Measurements from ENCODE around the gene RAD51AP1. TPM values are rescaled to one million over a fixed set of nuclear protein-coding genes. Genes with fewer than 3 reads are reported as not detected.
A peak's percentile ranks its signal among the peaks of the same experiment; 100 is the strongest.

RAD51AP1 gene
- polyA plus RNA-seq, 1 of the 3 experiments (the other 2 are of a cell fraction), result 6.0 TPM

DNA sequence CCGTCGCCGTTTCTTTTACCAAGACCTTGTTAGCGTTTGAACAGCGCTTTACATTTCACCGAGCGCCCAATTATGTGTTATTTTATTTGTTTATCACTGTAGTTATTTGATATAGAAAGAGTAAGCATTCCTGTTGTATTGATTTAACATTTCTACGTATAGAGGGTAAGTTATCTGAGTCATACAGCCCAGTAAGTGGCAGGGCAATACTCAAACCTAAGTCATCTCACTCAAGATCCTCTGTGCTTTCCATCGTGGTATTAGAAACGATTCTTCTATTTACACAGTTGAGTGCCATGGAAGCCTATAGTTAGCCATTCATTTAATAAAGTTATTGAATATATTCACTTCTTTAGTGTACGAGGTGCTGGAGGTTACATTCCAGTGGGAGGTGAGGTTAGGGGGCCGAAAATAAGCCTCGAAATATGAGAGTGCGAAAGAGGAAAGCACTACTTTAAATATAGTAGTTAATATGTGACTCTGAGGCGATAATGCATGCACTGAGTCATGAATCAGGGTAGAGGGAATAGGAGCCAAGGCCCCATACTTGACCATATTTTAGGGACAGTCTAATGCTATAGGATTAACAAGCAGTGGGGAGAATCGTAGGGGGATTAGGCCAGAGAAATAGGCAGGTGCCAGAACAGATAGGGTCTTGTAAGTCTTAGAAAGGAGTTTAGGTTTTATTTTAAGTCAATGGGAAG, 629 bp downstream of the RAD51AP1 start:
- H3K4me1 ChIP-seq (ENCODE audit: control insufficient read depth in 1 of 2, insufficient read depth in 2 of 2, low read depth in 1 of 2, low read length in 1 of 2), result peaks cover 6 to 17% of the 10 kb centered on the region in 2 experiments
- H3K27me3 ChIP-seq (ENCODE audit: insufficient read depth), result no peaks in the 10 kb centered on the region
- H4K20me1 ChIP-seq (ENCODE audit: insufficient read depth), result no peaks in the 10 kb centered on the region
- POLR2A ChIA-PET, result no interaction called here
- H3K9ac ChIP-seq, result peak overlapping the region; percentile 93
- H3K4me2 ChIP-seq, result peak overlapping the region; percentile 90
- H3K36me3 ChIP-seq (replicated peaks in 1 of 2; ENCODE audit: control insufficient read depth in 1 of 2, insufficient read depth in 2 of 2, low read length in 1 of 2), result peaks cover 23 to 26% of the 10 kb centered on the region in 2 experiments
- no peaks in the 10 kb centered on the region for H3K9me2 ChIP-seq
- H2AFZ ChIP-seq (ENCODE audit: low read depth), result peak overlapping the region; percentile 94
- no peak for DNase-seq
- no peak for TF ChIP-seq JUND (IDR thresholded peaks at IDR 0.05)
- TF ChIP-seq RXRA (IDR thresholded peaks at IDR 0.05; ENCODE audit: borderline replicate concordance, low read depth), result no peak
- TF ChIP-seq ELF1 (IDR thresholded peaks at IDR 0.05), result no peak
- WGBS (ENCODE audit: low lambda C conversion rate), result 2% methylated on average over 16 of the region's 16 CpGs
- no peaks in the 10 kb centered on the region for H3K9me3 ChIP-seq
- H3K27ac ChIP-seq (ENCODE audit: low read depth in 2 of 2, low read length in 1 of 2), result peak overlapping the region; percentile 28 to 88; a peak in 2 of 4 replicates
- peak overlapping the region; percentile 92 to 99 for H3K4me3 ChIP-seq (ENCODE audit: low read depth in 2 of 2, low read length in 1 of 2)
- peaks cover 74% of the 10 kb centered on the region for H3K79me2 ChIP-seq (ENCODE audit: insufficient read depth)
- peaks cover 3% of the 10 kb centered on the region for H3F3A ChIP-seq (replicated peaks; ENCODE audit: insufficient read depth)
- CTCF ChIA-PET, result no interaction called here

DNA sequence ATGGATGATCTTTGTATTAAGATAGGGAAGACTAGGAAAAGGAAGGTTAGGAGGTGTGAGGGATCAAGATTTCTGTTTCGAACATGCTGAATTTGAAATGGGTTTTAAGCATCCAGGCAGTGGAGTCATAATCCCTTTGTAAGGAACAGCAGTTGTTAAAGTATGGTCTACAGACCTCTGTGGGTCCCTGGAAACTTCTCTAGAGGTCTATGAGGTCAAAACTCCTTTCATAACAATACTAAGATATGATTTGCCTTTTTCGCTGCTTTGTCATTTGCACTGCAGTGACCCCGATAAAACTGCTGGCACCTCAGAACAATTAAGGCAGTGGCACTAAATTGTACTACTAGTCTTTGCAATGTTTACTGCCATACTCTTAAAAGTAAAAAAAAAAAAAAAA, 1.5 kb downstream of the RAD51AP1 start:
- DNase-seq, result no peak
- TF ChIP-seq SIN3A (IDR thresholded peaks at IDR 0.05; ENCODE audit: borderline replicate concordance, low read depth, low read length) (no peak), JUND (IDR thresholded peaks at IDR 0.05) (no peak)
- no peaks in the 10 kb centered on the region for H3K27me3 ChIP-seq (ENCODE audit: insufficient read depth)
- no peaks in the 10 kb centered on the region for H4K20me1 ChIP-seq (ENCODE audit: insufficient read depth)
- peaks cover 3% of the 10 kb centered on the region for H3F3A ChIP-seq (replicated peaks; ENCODE audit: insufficient read depth)
- H3K4me1 ChIP-seq (ENCODE audit: control insufficient read depth in 1 of 2, insufficient read depth in 2 of 2, low read depth in 1 of 2, low read length in 1 of 2), result peaks cover 6 to 17% of the 10 kb centered on the region in 2 experiments
- H3K9me3 ChIP-seq, result no peaks in the 10 kb centered on the region
- ChIA-PET POLR2A (no interaction called here), CTCF (interaction anchor here (0.7 kb wide), 1 partner anchor 218 kb away, joined by 3 read pairs; no protein-coding TSS in a partner anchor)
- H3K36me3 ChIP-seq (replicated peaks in 1 of 2; ENCODE audit: control insufficient read depth in 1 of 2, insufficient read depth in 2 of 2, low read length in 1 of 2), result peaks cover 15 to 30% of the 10 kb centered on the region in 2 experiments
- H3K9ac ChIP-seq, result peak overlapping the region; percentile 93; the same call in 1 of the 2 replicates
- 59% methylated on average over 3 of the region's 3 CpGs for WGBS (ENCODE audit: low lambda C conversion rate)
- H3K79me2 ChIP-seq (ENCODE audit: insufficient read depth), result peaks cover 69% of the 10 kb centered on the region
- 0 out of 2 replicates have a peak overlapping the region, but pooled peaks have one; percentile 94 for H2AFZ ChIP-seq (ENCODE audit: low read depth)
- 0 out of 4 replicates have a peak overlapping the region, but pooled peaks of 1 of the 2 experiments have one; percentile 92 for H3K4me3 ChIP-seq (ENCODE audit: low read depth in 2 of 2, low read length in 1 of 2)
- peak overlapping the region; percentile 90 for H3K4me2 ChIP-seq
- no peaks in the 10 kb centered on the region for H3K9me2 ChIP-seq
- no peak overlapping the region for H3K27ac ChIP-seq (ENCODE audit: low read depth in 2 of 2, low read length in 1 of 2)

DNA sequence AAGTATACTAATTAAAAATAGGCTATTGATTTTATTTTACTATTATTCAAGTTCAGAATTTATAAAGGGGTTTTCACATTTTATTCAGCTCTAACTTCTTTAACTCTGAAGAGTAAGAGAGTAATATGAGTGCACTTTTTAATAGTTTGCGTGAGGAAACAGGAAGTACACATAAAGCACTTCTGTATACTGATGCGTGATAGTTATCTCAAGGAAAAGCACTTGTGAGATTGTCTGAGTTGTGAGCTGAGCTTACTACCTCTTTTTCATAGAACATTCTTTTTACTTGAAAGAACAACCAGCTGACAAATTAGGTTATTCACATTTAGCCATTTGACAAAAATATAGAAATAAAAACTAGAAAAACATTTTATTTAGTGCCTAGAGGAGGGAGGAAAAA, 1.9 kb downstream of the RAD51AP1 start:
- H2AFZ ChIP-seq (ENCODE audit: low read depth), result no peak overlapping the region
- ChIA-PET POLR2A (no interaction called here), CTCF (interaction anchor here (0.7 kb wide), 1 partner anchor 218 kb away, joined by 3 read pairs; no protein-coding TSS in a partner anchor)
- TF ChIP-seq TCF12 (IDR thresholded peaks at IDR 0.05) (no peak), MAX (IDR thresholded peaks at IDR 0.05; ENCODE audit: low read depth) (no peak), GATA2 (CRISPR knock-in tag; IDR thresholded peaks at IDR 0.05) (no peak), RAD21 (IDR thresholded peaks at IDR 0.05; ENCODE audit: low read length) (no peak), PBX3 (IDR thresholded peaks at IDR 0.05) (no peak), FOSL2 (IDR thresholded peaks at IDR 0.05; ENCODE audit: borderline replicate concordance, low read depth) (no peak), EP300 (IDR thresholded peaks at IDR 0.05; ENCODE audit: borderline replicate concordance in 1 of 2, low read depth in 1 of 2, low read length in 1 of 2) (no peak), GABPA (IDR thresholded peaks at IDR 0.05; ENCODE audit: low read depth) (no peak)
- TF ChIP-seq, protein P1, sequence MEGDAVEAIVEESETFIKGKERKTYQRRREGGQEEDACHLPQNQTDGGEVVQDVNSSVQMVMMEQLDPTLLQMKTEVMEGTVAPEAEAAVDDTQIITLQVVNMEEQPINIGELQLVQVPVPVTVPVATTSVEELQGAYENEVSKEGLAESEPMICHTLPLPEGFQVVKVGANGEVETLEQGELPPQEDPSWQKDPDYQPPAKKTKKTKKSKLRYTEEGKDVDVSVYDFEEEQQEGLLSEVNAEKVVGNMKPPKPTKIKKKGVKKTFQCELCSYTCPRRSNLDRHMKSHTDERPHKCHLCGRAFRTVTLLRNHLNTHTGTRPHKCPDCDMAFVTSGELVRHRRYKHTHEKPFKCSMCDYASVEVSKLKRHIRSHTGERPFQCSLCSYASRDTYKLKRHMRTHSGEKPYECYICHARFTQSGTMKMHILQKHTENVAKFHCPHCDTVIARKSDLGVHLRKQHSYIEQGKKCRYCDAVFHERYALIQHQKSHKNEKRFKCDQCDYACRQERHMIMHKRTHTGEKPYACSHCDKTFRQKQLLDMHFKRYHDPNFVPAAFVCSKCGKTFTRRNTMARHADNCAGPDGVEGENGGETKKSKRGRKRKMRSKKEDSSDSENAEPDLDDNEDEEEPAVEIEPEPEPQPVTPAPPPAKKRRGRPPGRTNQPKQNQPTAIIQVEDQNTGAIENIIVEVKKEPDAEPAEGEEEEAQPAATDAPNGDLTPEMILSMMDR (IDR thresholded peaks at IDR 0.05), result no peak
- TF ChIP-seq, protein P2, sequence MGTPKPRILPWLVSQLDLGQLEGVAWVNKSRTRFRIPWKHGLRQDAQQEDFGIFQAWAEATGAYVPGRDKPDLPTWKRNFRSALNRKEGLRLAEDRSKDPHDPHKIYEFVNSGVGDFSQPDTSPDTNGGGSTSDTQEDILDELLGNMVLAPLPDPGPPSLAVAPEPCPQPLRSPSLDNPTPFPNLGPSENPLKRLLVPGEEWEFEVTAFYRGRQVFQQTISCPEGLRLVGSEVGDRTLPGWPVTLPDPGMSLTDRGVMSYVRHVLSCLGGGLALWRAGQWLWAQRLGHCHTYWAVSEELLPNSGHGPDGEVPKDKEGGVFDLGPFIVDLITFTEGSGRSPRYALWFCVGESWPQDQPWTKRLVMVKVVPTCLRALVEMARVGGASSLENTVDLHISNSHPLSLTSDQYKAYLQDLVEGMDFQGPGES (IDR thresholded peaks at IDR 0.05; ENCODE audit: low read depth, low read length), result no peak
- WGBS (ENCODE audit: low lambda C conversion rate), result 97% methylated on average over 2 of the region's 2 CpGs
- H3K4me1 ChIP-seq (ENCODE audit: control insufficient read depth in 1 of 2, insufficient read depth in 2 of 2, low read depth in 1 of 2, low read length in 1 of 2), result peaks cover 6 to 17% of the 10 kb centered on the region in 2 experiments
- H3K9ac ChIP-seq, result peak overlapping the region; percentile 18; the same call in 1 of the 2 replicates
- no peaks in the 10 kb centered on the region for H3K27me3 ChIP-seq (ENCODE audit: insufficient read depth)
- no peak for DNase-seq
- H3K9me3 ChIP-seq, result no peaks in the 10 kb centered on the region
- H3K9me2 ChIP-seq, result no peaks in the 10 kb centered on the region
- peaks cover 3% of the 10 kb centered on the region for H3F3A ChIP-seq (replicated peaks; ENCODE audit: insufficient read depth)
- H3K79me2 ChIP-seq (ENCODE audit: insufficient read depth), result peaks cover 69% of the 10 kb centered on the region
- peaks cover 12 to 31% of the 10 kb centered on the region in 2 experiments for H3K36me3 ChIP-seq (replicated peaks in 1 of 2; ENCODE audit: control insufficient read depth in 1 of 2, insufficient read depth in 2 of 2, low read length in 1 of 2)
- no peak overlapping the region for H3K4me3 ChIP-seq (ENCODE audit: low read depth in 2 of 2, low read length in 1 of 2)
- H3K27ac ChIP-seq (ENCODE audit: low read depth in 2 of 2, low read length in 1 of 2), result no peak overlapping the region
- no peaks in the 10 kb centered on the region for H4K20me1 ChIP-seq (ENCODE audit: insufficient read depth)
- H3K4me2 ChIP-seq, result no peak overlapping the region

Measured in SK-N-SH (cell line).